Measurements from ENCODE around the gene SHANK2.

DNA sequence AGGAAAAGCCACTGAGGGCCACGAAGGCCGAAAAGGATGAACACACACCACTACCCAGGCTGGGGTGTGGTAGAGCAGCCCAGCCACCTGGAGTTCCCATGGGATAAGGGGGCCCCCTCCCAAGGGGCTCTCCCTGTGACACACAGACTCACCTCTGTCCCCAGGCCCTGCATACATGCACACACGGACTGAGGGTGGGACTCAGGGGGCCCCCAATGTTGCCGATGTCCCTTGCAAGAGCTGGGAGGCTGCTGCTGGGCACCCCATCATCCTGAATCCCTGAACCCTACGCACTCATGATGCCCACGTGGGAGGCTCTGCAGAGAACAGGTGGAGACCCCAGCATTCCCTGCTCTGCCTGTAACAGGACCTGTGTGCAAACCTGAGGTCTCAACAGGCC is 14.5 kb downstream of the SHANK2 start:
- TF ChIP-seq POLR2A (IDR thresholded peaks at IDR 0.05) (no peak), POLR2AphosphoS5 (IDR thresholded peaks at IDR 0.05; ENCODE audit: insufficient read depth in 1 of 2, low read depth in 1 of 2) (no peak)
- TF ChIP-seq, protein P1, sequence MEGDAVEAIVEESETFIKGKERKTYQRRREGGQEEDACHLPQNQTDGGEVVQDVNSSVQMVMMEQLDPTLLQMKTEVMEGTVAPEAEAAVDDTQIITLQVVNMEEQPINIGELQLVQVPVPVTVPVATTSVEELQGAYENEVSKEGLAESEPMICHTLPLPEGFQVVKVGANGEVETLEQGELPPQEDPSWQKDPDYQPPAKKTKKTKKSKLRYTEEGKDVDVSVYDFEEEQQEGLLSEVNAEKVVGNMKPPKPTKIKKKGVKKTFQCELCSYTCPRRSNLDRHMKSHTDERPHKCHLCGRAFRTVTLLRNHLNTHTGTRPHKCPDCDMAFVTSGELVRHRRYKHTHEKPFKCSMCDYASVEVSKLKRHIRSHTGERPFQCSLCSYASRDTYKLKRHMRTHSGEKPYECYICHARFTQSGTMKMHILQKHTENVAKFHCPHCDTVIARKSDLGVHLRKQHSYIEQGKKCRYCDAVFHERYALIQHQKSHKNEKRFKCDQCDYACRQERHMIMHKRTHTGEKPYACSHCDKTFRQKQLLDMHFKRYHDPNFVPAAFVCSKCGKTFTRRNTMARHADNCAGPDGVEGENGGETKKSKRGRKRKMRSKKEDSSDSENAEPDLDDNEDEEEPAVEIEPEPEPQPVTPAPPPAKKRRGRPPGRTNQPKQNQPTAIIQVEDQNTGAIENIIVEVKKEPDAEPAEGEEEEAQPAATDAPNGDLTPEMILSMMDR (IDR thresholded peaks at IDR 0.05), result no peak
